ENCODE measurements around the gene HPS5.

- TF ChIP-seq EZH2phosphoT487 (IDR thresholded peaks at IDR 0.05; ENCODE audit: borderline replicate concordance, low read depth, low read length), result no peak
- TF ChIP-seq CTCF (conservative IDR thresholded peaks at IDR 0.05; ENCODE audit: low read length), result no peak
These were observed 17.2 kb downstream of the HPS5 start for GRCh38 chr11:18304745-18305144.

Data from OCI-LY7 (cell line).